HCT116 (cell line): ENCODE results near the gene KRTAP29-1. TPM values are rescaled to one million over a fixed set of nuclear protein-coding genes. Genes with fewer than 3 reads are reported as not detected.
"Not testable (repeated sequence)": the region's sequence is repeated elsewhere in the genome, so short reads cannot be mapped to it uniquely, and the experiment has no call there.

Experiments
- ATAC-seq: fragments of 200-7000 bp; cut with Tn5 transposase; 2 replicates; pipeline ENCODE4 v1.9.1; 2020; ENCODE audit warnings: mild to moderate bottlenecking, moderate library complexity
- BruUV-seq: library from RNA; stranded (reverse); fragments of 400-500 nt; replicated peaks from 2 replicates; lab custom pipeline; 2021; lab: Mats Ljungman, UMichigan
- CTCF ChIA-PET: fragments of 300-600 bp; sonication (Branson Sonifier 250); formaldehyde crosslinking; loops from one replicate; lab custom pipeline; 2021; ENCODE audit warnings: antibody characterized with exemption; lab: Charles Lee
- POLR2A ChIA-PET: fragments of 300-600, 350-600 bp; sonication (Branson Sonifier 250); formaldehyde crosslinking; loops from one replicate; lab custom pipeline; 2021; ENCODE audit warnings: antibody characterized with exemption; lab: Charles Lee
- RAD21 ChIA-PET, 2 experiments: fragments of 300-600 bp; sonication (Branson Sonifier 250); formaldehyde crosslinking; loops; one replicate each; lab custom pipeline; 2023; ENCODE audit warnings: low total read pairs in 2 of 2; ENCODE audit not compliant: uncharacterized antibody in 2 of 2, unreplicated experiment in 2 of 2, low non-redundant PET in 1 of 2; lab: Charles Lee
- DNase-seq: peaks from one replicate; pipeline ENCODE4 v3.0.0-alpha.2; 2010; ENCODE audit warnings: low read depth, low spot score
- H2AFZ ChIP-seq: fragments of 200-600 bp; shearing (Covaris generic), sonication (generic); 2 replicates; pipeline ENCODE4 v1.6.1; 2017; ENCODE audit warnings: low read depth, mixed run types, mixed read lengths, antibody characterized with exemption, low read length; ENCODE audit not compliant: poor library complexity, severe bottlenecking
- H3K27ac ChIP-seq: 2 replicates; pipeline ENCODE4 v1.5.1; 2012; ENCODE audit warnings: low read depth, low read length
- H3K27me3 ChIP-seq: fragments of 200-600 bp; sonication (generic); 2 replicates; pipeline ENCODE4 v1.6.1; 2016; ENCODE audit warnings: mixed run types, low read length, mixed read lengths; ENCODE audit not compliant: insufficient read depth
- H3K36me3 ChIP-seq, 2 experiments: fragments of 200-500 bp in 1 of 2; fragments of 200-600 bp in 1 of 2; sonication (Bioruptor generic) in 1 of 2; sonication (generic) in 1 of 2; 2 replicates each; pipeline versions ENCODE4 v1.5.1 to v1.6.1; 2014 to 2016; ENCODE audit warnings: low read length in 2 of 2, inconsistent platforms in 1 of 2, mixed read lengths in 1 of 2, mixed run types in 1 of 2; ENCODE audit not compliant: insufficient read depth in 2 of 2, control insufficient read depth in 1 of 2
- H3K4me1 ChIP-seq, 2 experiments: fragments of 200-600 bp in 1 of 2; sonication (generic) in 1 of 2; 2 replicates each; pipeline versions ENCODE4 v1.5.1 to v1.6.1; 2012 to 2017; ENCODE audit warnings: low read length in 2 of 2, inconsistent platforms in 1 of 2, mild to moderate bottlenecking in 1 of 2, mixed read lengths in 1 of 2, mixed run types in 1 of 2, moderate library complexity in 1 of 2; ENCODE audit not compliant: insufficient read depth in 2 of 2, control insufficient read depth in 1 of 2
- H3K4me2 ChIP-seq: fragments of 200-600 bp; sonication (generic); 2 replicates; pipeline ENCODE4 v1.6.1; 2017; ENCODE audit warnings: mixed run types, low read length, mixed read lengths
- H3K4me3 ChIP-seq, 2 experiments: fragments of 200-600 bp in 1 of 2; sonication (generic) in 1 of 2; replicated peaks in 1 of 2; 2 replicates each; pipeline ENCODE4 v1.5.1; 2011 to 2016; ENCODE audit warnings: low read length in 2 of 2, control low read depth in 1 of 2, low read depth in 1 of 2, mild to moderate bottlenecking in 1 of 2, mixed read lengths in 1 of 2, mixed run types in 1 of 2
- H3K79me2 ChIP-seq: fragments of 200-600 bp; sonication (generic); 2 replicates; pipeline ENCODE4 v1.6.1; 2017; ENCODE audit warnings: mild to moderate bottlenecking, mixed run types, low read length, moderate library complexity, mixed read lengths; ENCODE audit not compliant: insufficient read depth
- H3K9ac ChIP-seq: fragments of 200-600 bp; sonication (generic); 2 replicates; pipeline ENCODE4 v1.6.1; 2016; ENCODE audit warnings: low read length, mixed read lengths
- H3K9me2 ChIP-seq: fragments of 200-600 bp; sonication (generic), shearing (Covaris generic); 2 replicates; pipeline ENCODE4 v1.6.1; 2017; ENCODE audit warnings: mixed run types, mild to moderate bottlenecking, moderate library complexity; ENCODE audit not compliant: insufficient read depth
- H3K9me3 ChIP-seq, 2 experiments: fragments of 200-500 bp in 1 of 2; fragments of 200-600 bp in 1 of 2; sonication (Bioruptor generic) in 1 of 2; sonication (generic) in 1 of 2; 2 replicates each; pipeline ENCODE4 v1.6.1; 2014 to 2017; ENCODE audit warnings: low read length in 2 of 2, mixed read lengths in 2 of 2, inconsistent platforms in 1 of 2, low read depth in 1 of 2, mild to moderate bottlenecking in 1 of 2, mixed run types in 1 of 2, moderate library complexity in 1 of 2; ENCODE audit not compliant: control insufficient read depth in 1 of 2, insufficient read depth in 1 of 2
- H4K20me1 ChIP-seq: fragments of 200-600 bp; sonication (generic), shearing (Covaris generic); 2 replicates; pipeline ENCODE4 v1.6.1; 2017; ENCODE audit warnings: mixed run types, mild to moderate bottlenecking, moderate library complexity; ENCODE audit not compliant: insufficient read depth
- CBX3 ChIP-seq: IDR thresholded peaks from 2 replicates; pipeline ENCODE4 v1.6.1; 2012; ENCODE audit warnings: low read depth
- EGR1 ChIP-seq: IDR thresholded peaks from 2 replicates; pipeline ENCODE4 v1.6.1; 2012; ENCODE audit warnings: low read depth
- SP1 ChIP-seq: IDR thresholded peaks from 2 replicates; pipeline ENCODE4 v1.6.1; 2012; ENCODE audit warnings: low read depth
- YY1 ChIP-seq: IDR thresholded peaks from 2 replicates; pipeline ENCODE4 v1.6.1; 2011; ENCODE audit warnings: low read length, low read depth, moderate library complexity, mild to moderate bottlenecking; ENCODE audit not compliant: insufficient replicate concordance; ENCODE audit errors: extremely low read depth
- ZNF274 ChIP-seq: fragments of 200-500 bp; sonication (Bioruptor generic); IDR thresholded peaks from 2 replicates; pipeline ENCODE4 v1.6.1; 2014; ENCODE audit warnings: mild to moderate bottlenecking, low read depth, low read length, inconsistent platforms
- intact Hi-C: fragments of 100-400 bp; cut with micrococcal nuclease; formaldehyde crosslinking; loops from 2 replicates; pipeline ENCODE4 v1.10.0; 2022
- total RNA-seq: library from RNA; stranded (reverse); gene quantifications from one replicate; pipeline ENCODE4 v1.2.1, GENCODE V29; 2021; ENCODE audit not compliant: unreplicated experiment
- TF ChIP-seq, protein P1 (sequence below): IDR thresholded peaks from 2 replicates; pipeline ENCODE4 v1.6.1; 2011; ENCODE audit warnings: mild to moderate bottlenecking, low read length, moderate library complexity; ENCODE audit not compliant: insufficient replicate concordance; ENCODE audit errors: extremely low read depth
- TF ChIP-seq, protein P2 (sequence below): IDR thresholded peaks from 2 replicates; pipeline ENCODE4 v1.6.1; 2012; ENCODE audit warnings: low read depth
- TF ChIP-seq, protein P3 (sequence below): IDR thresholded peaks from 2 replicates; pipeline ENCODE4 v1.6.1; 2012

The KRTAP29-1 gene
- total RNA-seq, 1 experiment from 2014 or later, result 0.22 TPM

DNA sequence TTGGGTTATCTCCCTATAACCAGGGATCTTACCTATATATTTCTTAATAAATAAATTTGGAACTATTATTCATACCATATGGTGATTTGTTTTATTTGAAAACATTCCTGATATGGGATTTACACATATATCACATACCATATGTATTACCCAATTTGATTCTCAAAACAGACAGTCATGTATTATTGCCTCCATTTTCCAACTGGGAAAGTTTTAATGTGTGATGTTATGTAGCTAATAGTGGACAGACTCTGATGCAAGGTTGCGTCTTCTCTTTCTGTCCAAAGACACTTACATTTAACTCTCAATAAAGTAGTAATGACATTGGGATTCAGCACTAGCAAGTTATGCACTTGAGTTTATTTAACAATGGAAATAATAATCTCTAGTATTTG lies 46.4 kb downstream of the KRTAP29-1 start:
- Histone ChIP-seq H3K9ac (no peak overlapping the region), H3K36me3 (no peaks in the 10 kb centered on the region), H2AFZ (no peak overlapping the region), H4K20me1 (no peaks in the 10 kb centered on the region), H3K9me2 (no peaks in the 10 kb centered on the region), H3K27ac (no peak overlapping the region), H3K4me2 (no peak overlapping the region), H3K4me3 (no peak overlapping the region), H3K4me1 (no peaks in the 10 kb centered on the region), H3K27me3 (no peaks in the 10 kb centered on the region)
- ATAC-seq, result no peak
- intact Hi-C loops, result no loop called here
- TF ChIP-seq CBX3, result no peak
- no peak for TF ChIP-seq EGR1
- no peak for TF ChIP-seq ZNF274
- TF ChIP-seq, protein P1, sequence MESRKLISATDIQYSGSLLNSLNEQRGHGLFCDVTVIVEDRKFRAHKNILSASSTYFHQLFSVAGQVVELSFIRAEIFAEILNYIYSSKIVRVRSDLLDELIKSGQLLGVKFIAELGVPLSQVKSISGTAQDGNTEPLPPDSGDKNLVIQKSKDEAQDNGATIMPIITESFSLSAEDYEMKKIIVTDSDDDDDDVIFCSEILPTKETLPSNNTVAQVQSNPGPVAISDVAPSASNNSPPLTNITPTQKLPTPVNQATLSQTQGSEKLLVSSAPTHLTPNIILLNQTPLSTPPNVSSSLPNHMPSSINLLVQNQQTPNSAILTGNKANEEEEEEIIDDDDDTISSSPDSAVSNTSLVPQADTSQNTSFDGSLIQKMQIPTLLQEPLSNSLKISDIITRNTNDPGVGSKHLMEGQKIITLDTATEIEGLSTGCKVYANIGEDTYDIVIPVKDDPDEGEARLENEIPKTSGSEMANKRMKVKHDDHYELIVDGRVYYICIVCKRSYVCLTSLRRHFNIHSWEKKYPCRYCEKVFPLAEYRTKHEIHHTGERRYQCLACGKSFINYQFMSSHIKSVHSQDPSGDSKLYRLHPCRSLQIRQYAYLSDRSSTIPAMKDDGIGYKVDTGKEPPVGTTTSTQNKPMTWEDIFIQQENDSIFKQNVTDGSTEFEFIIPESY, result no peak
- no peak for TF ChIP-seq YY1
- TF ChIP-seq SP1, result no peak
- TF ChIP-seq, protein P2, sequence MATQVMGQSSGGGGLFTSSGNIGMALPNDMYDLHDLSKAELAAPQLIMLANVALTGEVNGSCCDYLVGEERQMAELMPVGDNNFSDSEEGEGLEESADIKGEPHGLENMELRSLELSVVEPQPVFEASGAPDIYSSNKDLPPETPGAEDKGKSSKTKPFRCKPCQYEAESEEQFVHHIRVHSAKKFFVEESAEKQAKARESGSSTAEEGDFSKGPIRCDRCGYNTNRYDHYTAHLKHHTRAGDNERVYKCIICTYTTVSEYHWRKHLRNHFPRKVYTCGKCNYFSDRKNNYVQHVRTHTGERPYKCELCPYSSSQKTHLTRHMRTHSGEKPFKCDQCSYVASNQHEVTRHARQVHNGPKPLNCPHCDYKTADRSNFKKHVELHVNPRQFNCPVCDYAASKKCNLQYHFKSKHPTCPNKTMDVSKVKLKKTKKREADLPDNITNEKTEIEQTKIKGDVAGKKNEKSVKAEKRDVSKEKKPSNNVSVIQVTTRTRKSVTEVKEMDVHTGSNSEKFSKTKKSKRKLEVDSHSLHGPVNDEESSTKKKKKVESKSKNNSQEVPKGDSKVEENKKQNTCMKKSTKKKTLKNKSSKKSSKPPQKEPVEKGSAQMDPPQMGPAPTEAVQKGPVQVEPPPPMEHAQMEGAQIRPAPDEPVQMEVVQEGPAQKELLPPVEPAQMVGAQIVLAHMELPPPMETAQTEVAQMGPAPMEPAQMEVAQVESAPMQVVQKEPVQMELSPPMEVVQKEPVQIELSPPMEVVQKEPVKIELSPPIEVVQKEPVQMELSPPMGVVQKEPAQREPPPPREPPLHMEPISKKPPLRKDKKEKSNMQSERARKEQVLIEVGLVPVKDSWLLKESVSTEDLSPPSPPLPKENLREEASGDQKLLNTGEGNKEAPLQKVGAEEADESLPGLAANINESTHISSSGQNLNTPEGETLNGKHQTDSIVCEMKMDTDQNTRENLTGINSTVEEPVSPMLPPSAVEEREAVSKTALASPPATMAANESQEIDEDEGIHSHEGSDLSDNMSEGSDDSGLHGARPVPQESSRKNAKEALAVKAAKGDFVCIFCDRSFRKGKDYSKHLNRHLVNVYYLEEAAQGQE, result no peak
- TF ChIP-seq, protein P3, sequence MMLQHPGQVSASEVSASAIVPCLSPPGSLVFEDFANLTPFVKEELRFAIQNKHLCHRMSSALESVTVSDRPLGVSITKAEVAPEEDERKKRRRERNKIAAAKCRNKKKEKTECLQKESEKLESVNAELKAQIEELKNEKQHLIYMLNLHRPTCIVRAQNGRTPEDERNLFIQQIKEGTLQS, result no peak
- TF ChIP-seq, all 23 proteins: peak for 0
- RAD21 ChIA-PET, result no interaction called here
- no peak for DNase-seq
- BruUV-seq, result no TSS peak
- CTCF ChIA-PET, result no interaction called here
- H3K79me2 ChIP-seq, result no peaks in the 10 kb centered on the region
- POLR2A ChIA-PET, result no interaction called here
- H3K9me3 ChIP-seq, result no peaks in the 10 kb centered on the region

DNA sequence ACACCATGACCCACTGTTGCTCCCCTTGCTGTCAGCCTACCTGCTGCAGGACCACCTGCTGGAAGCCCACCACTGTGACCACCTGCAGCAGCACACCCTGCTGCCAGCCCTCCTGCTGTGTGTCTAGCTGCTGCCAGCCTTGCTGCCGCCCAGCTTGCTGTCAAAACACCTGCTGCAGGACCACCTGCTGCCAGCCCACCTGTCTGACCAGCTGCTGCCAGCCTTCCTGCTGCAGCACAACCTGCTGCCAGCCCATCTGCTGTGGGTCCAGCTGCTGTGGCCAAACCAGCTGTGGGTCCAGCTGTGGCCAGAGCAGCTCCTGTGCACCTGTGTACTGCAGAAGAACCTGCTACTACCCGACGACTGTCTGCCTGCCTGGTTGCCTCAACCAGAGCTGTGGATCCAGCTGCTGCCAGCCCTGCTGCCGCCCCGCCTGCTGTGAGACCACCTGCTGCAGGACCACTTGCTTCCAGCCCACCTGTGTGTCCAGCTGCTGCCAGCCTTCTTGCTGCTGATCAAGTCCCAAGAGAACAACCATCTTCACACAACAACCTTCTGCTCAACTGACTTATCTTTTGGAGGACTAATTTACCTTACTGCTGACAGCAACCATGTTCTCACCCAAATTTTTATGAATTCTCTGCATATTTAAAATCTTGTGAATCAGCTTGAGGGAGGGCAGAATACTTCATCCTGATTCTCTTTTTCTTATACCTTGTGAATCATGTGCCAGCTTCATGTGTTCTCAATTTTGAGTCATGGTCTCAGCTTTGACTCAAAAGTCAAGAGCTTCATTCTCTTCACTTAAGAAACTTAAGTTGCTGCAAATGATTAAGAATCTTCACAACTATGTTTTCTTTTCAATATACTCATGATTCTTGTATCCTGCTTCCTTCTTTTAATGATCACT lies 47.0 kb downstream of the KRTAP29-1 start, which contains the start of gene KRTAP9-9:
Gene KRTAP9-9 (plus strand): TSS at position 4 of the 910 bp plus-strand sequence.
- RAD21 ChIA-PET, H3K9ac ChIP-seq, H3K9me3 ChIP-seq, POLR2A ChIA-PET, H3K9me2 ChIP-seq, BruUV-seq, intact Hi-C loops, H3K36me3 ChIP-seq, H3K79me2 ChIP-seq, H3K27ac ChIP-seq, CTCF ChIA-PET, H2AFZ ChIP-seq, H3K4me2 ChIP-seq, ATAC-seq, H3K4me3 ChIP-seq, H3K4me1 ChIP-seq, H4K20me1 ChIP-seq, H3K27me3 ChIP-seq, DNase-seq: not testable (repeated sequence)
